ENCODE data around the gene CACNA2D3.

GRCh38 chr3:54901906-54902685, 779.7 kb downstream of the CACNA2D3 start:
- TF ChIP-seq POLR2A (IDR thresholded peaks at IDR 0.05; ENCODE audit: low read length), result no peak
- TF ChIP-seq GATA1 (IDR thresholded peaks at IDR 0.05; ENCODE audit: low read depth, low read length), result no peak
